SHP77 treated with DMSO at 0.1 percent for 48 hours (cell line): ENCODE results near the gene CDK2.
"Not testable (repeated sequence)": the region's sequence is repeated elsewhere in the genome, so short reads cannot be mapped to it uniquely, and the experiment has no call there.

ENCODE experiments used
- DNase-seq: peaks from one replicate; lab custom pipeline; 2025; lab: John Stamatoyannopoulos, UW

The CDK2 gene

DNA sequence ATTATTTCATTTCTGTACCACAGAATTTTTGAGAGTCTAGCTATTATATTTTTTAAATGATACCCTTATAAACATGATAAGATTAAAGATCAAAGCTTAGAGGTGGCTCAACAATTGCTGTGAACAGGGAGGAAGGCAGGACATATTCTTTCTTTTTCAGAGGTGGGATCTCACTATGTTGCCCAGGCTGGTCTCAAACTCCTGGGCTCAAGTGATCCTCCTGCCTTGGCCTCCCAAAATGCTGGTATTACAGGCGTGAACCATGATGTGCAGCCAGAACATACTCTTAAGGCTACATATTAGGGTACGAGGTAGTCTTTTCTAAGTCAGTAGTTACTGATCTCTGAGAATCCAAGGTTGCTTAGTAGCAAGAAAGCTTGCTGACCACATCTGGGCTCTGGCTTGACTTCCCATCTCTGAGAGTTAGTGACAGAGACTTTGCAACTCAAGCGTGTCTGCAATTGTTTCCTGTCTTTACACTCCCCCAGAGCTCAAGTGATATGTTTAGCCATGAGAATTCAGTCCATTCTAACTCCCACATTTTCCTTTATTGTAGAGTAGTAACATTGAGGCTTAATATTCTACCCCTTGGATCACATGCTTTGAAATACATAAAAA, 15.8 kb downstream of the CDK2 start:
- no peak for DNase-seq

DNA sequence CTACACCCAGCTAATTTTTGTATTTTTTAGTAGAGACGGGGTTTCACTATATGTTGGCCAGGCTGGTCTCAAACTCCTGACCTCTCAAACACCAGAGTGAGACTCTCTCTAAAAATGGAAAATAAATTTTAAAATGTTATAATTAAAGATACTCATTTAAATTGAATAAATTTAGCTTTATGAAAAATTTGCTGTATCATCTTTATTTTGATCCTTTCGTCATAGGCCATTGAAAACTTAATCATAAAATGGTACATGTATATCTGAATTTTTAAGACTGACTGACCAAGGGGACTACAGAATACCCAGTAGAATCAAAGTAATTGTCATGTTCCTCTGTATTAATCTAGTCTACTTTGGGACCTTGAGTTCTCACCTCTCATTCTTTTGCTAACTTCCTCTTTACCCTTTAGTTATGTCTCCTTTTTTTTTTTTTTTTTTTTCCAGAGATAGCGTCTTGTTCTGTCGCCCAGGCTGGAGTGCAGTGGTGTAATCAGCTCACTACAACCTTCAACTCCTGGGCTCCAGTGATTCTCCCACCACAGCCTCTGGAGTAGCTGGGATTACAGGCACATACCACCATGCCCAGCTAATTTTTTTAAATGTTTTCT, 16.7 kb downstream of the CDK2 start:
- no peak for DNase-seq

DNA sequence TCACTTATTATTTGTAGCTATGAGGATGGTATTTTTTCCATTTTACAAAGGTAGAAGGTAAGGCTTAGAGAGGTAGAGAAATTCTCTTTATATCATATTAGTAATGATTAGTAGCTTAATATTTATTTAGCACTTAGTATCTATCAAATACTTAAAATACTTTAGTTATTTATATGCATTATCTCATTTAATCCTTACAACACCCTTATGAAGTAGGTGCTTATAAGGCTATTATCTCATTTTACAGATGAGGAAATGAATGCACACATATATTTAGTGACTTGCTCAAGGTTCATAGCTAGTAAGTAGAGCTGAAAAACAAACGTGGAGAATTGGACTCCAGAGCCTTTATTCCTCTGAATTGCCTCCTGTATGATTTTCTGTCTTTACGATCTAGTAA, 18.2 kb downstream of the CDK2 start:
- DNase-seq = no peak

DNA sequence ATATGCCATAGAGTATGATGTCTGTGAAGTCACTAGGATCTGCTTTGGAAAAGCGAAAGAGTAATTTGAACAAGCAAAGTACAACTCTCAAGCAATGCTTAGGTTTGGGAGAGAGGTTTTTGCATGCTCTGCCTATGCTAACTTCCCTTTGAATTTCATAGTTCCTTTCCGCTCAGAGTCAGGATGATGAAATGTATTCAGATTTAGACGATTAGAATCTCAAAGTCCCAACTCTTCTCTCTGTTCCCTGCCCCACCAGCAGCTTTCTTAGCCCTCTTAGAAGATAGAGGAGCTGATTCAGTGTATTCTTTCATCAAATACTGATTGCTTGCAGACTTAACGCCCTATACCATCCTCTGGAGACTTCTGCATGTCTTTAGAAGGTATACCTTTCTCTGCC, 18.7 kb downstream of the CDK2 start:
- no peak for DNase-seq

DNA sequence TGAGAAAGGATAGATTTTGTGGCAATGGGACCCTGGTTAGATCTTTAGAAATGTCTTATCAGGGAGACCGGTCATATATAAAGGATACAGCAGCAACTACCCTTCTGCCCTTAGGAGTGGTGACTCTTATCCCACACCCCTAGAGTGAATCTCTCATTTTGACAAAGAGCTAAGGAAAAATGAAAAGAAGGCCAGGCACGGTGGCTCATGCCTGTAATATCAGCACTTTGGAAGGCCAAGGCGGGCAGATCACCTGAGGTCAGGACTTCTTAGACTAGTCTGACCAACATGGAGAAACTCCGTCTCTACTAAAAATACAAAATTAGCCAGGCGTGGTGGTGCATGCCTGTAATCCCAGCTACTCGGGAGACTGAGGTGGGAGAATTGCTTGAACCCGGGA, 19.3 kb downstream of the CDK2 start:
- DNase-seq = not testable (repeated sequence)

DNA sequence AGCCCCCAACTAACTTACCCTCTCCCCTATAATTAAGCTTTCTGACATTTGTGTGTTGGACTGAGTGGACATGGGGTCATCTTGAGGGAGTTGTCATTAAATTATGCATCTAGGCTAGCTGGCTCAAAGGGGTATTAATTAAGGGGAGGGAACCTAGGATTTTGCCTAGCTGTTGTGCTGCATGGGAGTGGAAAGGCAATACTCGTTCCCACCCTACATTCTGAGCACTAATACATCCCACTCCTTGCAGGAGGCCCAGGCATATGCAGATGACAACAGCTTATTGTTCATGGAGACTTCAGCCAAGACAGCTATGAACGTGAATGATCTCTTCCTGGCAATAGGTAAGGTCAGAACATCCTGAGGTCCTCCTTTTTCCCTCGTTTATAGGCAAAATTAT, 24.5 kb downstream of the CDK2 start:
- no peak for DNase-seq

DNA sequence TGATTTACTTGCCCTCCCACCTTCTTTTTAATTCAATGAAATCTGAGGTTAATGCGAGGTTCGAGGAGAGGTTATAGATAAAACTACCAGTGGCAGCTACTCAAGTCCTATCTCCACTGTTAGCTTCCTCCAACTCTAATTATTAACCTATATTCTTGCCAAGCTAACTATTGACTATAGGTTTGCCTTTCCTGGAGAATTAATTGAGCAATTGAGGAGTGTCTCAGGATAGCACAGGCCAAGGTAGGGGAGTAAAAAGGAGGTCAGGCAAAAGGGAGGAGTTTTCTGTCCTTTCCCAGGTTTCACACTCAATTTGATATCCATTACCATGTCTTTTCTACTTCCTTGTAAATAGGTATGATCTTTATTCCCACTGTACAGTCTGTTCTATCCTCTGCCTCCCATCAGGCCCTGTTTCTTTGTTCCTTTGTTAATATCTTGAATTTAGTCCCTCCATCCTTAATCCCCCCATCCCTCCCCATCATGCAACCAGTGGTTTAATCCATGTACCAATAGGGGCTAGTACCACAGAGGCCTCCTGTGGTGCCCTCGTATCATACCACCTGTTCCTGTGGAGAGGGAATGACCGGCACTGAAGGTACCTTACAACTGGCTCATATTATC, 26.7 kb downstream of the CDK2 start:
- no peak for DNase-seq

DNA sequence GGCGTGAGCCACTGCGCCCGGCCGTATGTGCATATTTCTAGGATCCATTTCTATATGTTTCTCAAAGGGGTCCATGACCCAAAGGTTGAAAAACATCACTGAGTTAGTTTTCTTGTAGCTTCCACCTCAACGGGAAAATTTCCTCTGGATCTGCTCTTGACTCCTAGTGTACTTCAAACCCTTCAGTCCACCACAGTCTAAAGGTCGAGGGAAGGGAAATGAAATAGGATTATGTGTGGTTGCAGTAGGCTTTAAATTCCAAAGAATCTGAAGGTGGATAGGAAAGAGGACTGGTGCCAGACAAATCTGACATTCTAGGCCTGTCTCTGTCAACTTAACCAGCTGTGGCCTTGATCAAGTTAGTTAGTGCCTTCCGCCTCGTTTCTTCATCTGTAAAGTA, 28.7 kb downstream of the CDK2 start:
- no peak for DNase-seq

DNA sequence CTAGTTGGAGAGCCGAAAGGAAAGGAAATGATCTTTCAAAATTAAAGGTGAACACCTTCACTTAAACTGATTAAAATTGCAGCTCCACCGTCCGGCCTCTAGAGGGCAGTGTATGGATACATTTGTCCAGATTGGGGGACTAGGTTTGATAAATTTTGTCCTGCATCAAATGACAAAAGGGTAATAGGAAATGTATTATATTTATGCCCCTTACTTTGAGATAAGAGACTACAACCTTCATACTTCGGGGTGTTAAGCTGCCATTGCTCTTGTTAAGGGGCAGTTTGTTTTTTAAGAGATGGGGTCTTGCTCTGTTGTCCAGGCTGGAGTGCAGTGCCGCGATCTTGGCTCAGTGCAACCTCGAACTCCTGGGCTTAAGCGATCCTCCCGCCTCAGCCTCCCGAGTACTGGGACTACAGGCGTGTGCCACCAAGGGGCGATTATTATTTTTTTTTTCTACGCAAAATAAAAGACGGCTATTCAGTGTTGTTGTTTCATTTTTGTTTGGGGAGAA, 29.6 kb downstream of the CDK2 start:
- DNase-seq = peak; percentile 40

DNA sequence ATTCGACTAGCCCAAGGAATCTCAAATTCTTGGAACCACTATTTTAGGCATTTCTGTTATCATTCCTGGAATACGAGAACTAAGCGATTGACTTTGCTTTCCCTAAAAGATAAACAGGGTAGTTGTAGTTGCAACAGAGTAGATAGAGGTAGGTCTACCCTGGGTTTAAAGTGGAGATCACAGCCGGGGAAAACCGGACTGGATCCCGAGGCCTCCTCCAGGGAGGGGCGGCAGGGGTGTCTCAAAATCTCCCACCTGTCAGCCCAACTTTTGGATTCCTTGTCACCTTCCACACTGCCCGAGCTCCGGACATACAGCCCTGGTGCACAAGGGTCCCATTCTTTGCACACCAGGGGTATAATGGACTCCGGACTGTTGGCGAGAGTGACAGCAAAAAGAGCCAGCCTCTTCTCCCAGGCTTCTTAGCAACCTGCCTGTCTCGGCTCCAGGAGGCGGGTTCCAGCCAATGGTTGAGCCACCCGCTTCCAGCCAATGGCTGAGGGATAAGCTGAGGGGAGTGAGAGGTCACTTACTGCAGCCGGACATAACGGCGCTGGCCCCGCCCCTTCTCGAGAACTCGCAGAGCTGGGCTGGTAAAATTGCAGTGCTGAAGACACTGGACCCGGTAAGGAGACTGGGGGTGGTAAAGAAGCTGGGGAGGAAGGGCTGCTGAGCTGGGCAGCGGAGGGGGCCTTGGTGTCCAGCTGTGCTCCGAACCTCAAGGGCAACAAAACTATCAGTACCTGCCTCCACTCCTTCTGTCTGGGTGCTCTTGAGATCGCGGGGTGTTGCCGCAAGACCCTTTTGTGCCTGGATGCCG, 30.3 kb downstream of the CDK2 start, which contains the start of gene SUOX:
Gene SUOX, plus strand, starts transcription at position 562 of the 820 bp plus-strand sequence. CDS start 4,946 bp downstream, outside the sequence.
- DNase-seq = peak; percentile 95

DNA sequence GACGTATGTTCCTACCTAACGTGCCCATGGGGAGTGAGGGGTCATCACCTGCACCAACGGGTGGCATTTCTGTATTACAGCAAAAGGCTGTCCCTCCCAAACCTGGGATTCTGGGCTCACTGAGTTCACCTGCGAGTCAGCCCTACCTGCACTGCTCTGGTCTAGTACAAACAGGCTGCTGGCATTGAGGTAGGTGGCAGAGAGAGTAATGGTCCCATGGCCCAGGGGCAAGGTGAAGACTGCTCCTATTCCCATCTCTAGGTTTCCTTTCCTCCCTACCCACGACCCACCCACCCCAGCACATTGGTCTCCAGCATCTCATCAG, 30.9 kb downstream of the CDK2 start:
- no peak for DNase-seq

DNA sequence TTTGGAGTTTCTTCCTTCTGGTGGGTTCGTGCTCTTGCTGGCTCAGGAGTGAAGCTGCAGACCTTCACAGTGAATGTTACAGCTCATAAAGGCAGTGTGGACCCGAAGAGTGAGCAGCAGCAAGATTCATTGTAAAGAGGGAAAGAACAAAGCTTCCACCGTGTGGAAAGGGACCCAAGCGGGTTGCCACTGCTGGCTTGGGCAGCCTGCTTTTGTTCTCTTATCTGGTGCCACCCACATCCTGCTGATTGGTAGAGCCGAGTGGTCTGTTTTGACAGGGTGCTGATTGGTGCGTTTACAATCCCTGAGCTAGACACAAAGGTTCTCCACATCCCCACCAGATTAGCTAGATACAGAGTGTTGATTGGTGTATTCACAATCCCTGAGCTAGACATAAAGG, 32.9 kb downstream of the CDK2 start:
- peak; percentile 83 for DNase-seq

DNA sequence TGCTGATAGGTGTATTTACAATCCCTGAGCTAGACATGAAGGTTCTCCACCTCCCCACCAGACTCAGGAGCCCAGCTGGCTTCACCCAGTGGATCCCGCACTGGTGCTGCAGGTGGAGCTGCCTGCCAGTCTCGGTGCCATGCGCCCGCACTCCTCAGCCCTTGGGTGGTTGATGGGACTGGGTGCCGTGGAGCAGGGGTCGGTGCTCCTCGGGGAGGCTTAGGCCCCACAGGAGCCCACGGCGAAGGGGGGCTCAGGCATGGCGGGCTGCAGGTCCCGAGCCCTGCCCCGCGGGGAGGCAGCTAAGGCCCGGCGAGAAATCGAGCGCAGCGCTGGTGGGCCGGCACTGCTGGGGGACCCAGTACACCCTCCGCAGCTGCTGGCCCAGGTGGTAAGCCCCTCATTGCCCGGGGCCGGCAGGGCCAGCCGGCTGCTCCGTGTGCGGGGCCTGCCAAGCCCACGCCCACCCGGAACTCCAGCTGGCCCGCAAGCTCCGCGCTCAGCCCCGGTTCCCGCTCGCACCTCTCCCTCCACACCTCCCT, 33.4 kb downstream of the CDK2 start:
- DNase-seq = not testable (repeated sequence)

DNA sequence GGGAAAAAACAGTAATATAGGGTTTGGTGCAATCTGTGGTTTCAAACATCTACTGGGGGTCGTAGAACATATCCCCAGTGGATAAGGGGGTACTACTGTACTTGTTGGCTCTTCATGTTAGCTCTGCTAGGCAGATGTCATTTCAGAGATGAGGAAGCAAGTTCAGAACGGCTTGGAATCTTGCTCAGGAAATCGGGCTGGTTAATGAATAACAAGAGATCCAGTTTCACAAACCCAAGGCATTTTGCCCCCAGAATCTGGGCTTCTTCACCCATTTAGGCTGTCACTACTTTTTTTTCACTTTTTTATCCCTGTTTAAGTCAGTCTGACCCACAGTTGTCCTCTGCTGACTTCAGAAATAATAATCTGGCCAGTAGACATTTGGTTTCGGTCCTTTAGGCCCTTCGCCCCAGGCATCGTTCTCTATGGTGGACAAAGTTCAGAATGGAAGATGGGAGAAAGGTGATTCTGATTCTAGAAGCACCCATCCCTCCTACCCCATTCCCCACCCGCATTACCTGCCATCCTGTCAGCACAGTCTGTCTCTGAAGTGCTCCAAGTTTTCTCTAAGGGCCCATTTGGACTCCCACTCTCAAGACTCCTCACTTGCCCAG, 35.0 kb downstream of the CDK2 start:
- no peak for DNase-seq

DNA sequence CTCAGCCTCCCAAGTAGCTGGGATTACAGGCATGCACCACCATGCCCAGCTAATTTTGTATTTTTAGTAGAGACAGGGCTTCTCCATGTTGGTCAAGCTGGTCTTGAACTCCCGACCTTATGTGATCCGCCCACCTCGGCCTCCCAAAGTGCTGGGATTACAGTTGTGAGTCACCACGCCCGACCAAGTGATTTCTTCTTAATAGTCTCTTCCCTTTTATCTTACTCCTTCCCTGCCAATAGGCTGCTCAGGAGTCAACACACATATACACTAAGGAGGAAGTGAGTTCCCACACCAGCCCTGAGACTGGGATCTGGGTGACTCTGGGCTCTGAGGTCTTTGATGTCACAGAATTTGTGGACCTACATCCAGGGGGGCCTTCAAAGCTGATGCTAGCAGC, 36.7 kb downstream of the CDK2 start:
- DNase-seq = not testable (repeated sequence)

DNA sequence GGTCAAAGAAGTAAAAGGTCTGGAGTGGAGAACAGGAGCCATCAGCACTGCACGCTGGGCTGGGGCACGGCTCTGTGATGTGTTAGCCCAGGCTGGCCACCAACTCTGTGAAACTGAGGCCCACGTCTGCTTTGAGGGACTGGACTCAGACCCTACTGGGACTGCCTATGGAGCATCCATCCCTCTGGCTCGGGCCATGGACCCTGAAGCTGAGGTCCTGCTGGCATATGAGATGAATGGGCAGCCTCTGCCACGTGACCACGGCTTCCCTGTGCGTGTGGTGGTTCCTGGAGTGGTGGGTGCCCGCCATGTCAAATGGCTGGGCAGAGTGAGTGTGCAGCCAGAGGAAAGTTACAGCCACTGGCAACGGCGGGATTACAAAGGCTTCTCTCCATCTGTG, 37.6 kb downstream of the CDK2 start:
- no peak for DNase-seq

DNA sequence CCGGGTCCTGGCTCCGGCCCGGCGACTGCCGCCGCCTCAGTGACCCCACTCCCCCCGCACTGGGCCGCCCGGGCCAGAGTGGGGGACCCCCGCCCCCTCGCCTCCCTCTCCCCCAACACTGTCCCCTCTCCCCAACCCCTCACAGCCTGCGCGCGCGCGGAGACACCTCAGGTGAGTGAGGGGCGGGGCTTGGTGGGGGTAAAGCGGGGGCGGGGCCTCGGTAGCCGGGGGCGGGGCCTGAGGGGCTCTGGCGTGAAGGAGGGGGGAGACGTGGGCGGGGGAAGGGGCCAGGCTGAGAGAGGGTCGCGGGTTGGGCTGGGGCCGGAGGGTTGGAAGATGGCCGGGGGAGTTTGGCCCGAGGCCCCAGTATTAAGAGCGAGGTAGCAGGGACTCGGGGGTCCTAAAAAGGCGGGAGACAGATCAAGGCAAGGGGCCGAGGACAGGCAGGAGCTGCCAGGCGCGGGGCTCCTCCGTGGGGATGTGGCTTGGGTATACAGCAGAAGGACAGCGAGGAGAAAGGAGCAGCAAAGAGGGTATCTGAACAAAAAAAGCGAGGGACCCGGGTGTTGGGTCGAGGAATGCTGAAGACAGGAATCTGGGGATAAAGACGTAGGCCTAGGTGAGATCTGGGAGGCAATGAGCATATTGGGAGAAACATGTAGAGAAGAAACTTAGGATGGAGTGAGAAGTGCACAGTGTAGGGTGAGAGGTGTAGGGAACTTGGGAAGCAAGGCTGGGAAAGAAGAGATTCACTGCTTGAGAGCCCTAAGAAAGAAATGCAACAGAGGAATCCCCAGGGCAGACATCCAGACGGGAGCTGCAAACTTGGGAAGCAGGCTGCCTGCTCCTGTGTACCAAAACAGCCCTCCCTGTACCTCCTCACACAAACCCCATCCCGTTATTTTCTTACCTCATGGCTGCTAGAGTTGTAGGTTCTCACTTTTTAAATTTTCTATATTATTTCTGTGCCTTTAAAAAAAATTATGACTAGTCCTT, 41.2 kb downstream of the CDK2 start:
- no peak for DNase-seq

DNA sequence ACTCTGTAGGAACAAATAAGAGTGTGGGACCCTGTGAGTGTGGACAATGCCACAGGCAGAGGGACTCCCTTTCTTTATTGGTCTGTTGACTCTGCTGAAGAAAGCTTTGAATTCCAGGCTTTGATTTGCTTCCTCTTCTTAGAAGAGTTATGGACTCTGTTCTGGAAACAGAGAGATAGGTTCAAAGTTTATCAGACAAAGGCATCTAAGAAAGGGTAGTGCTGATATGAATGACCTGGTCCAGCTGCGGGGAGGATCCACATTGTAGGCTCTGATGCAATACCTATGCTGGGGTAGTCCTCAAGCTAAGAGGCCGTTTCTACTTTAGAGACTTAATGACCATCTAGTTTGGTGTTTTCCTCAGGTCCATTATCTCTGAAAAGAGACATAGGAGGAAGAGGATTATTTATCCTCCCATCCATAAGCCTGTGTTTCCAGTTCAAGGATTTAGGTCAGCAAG, 43.5 kb downstream of the CDK2 start:
- no peak for DNase-seq

DNA sequence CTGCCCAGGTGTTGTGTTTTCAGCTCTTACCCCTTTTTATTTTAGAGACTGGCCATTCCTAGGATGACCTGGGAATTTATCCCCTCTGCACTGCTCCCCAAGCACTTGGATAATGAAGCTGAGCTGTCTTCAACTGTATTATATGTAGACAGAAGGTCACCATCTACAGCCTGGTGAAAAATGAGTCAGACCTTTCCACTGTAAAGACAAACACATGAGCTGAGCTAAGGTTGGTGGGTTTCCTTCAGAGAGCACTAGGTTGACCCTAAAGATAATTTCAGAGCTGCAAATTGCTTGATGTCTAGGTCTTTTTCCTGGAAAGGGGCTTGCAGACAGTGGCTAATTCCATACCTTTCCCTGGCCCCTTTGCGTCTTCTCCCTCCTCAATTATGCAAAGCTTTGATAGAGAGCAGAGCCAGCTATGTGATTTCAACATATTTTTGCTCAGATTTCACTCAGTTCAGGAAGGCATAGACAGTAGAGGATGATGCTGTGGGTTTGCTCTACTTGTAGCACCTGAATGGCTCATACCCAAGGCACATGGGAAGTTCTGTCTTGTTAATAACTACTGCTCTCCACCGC, 45.0 kb downstream of the CDK2 start:
- no peak for DNase-seq

DNA sequence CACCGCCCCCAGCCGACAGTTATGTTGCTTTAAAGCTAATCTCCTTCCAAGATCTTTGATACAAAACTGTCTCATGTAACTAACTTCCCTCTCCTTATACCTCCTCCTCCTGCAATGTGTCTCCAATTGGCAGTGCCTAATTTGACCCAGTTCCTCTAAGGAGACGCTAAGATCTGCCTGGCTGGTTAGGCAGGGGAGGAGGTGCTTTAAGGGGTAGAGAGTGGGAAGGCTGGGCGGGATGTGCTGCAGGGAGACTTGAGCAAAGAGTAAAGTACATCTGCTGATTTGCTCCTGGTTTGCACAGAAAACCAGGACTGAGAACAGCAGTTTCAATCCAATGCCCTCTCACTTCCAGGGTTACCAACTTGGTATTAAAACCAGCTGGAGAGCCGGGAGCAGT, 46.9 kb downstream of the CDK2 start:
- no peak for DNase-seq
